ENCODE data around the gene PLEKHG4B.

DNA sequence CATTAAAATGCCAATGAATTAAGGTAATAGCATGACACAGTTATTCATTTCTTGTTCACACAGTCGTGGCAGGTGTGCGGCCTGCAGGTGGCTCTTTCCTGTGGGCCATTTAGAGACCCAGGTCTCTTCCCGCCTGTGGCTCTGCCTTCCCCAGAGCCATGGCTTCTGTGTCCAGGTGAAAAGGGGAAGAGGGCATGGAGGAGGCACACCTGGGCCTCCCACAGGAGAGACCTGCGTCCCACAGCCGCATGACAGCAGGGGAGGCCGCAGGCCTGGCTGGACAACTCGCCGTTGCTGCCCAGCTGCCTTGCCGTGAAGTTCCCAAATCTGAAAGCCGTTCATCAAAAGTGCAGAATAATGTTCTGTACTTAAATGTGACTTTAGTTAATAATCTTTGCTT is 14.4 kb upstream of the PLEKHG4B start:
- TF ChIP-seq CTCF (IDR thresholded peaks at IDR 0.05; ENCODE audit: low read depth, low read length), result no peak
- no peak for TF ChIP-seq EZH2phosphoT487 (IDR thresholded peaks at IDR 0.05; ENCODE audit: low read depth)

Measured in OCI-LY3 (cell line).